T-helper 1 cell treated with Interleukin-12 subunit alpha and Interleukin-12 subunit beta and Interleukin-4 antibody, amounts not matched to agents 30 μg/mL and 1 μg/mL, for 36 hours (primary cell): ENCODE measurements around the gene UBE2D1.

ENCODE experiments used
- H3K27ac Mint-ChIP-seq: one replicate; pipeline ENCODE4 v1.8.0; 2021; ENCODE audit warnings: mild to moderate bottlenecking, mixed read lengths
- H3K27me3 Mint-ChIP-seq: one replicate; pipeline ENCODE4 v1.8.0; 2021; ENCODE audit warnings: low read depth, mixed read lengths
- H3K36me3 Mint-ChIP-seq: one replicate; pipeline ENCODE4 v1.8.0; 2021; ENCODE audit warnings: low read depth, mixed read lengths
- H3K4me1 Mint-ChIP-seq: one replicate; pipeline ENCODE4 v1.8.0; 2021; ENCODE audit warnings: low read depth, mixed read lengths
- H3K4me3 Mint-ChIP-seq: one replicate; pipeline ENCODE4 v1.8.0; 2021; ENCODE audit warnings: mild to moderate bottlenecking, moderate library complexity, mixed read lengths
- H3K9me3 Mint-ChIP-seq: one replicate; pipeline ENCODE4 v1.8.0; 2021; ENCODE audit warnings: mixed read lengths

Gene UBE2D1

DNA sequence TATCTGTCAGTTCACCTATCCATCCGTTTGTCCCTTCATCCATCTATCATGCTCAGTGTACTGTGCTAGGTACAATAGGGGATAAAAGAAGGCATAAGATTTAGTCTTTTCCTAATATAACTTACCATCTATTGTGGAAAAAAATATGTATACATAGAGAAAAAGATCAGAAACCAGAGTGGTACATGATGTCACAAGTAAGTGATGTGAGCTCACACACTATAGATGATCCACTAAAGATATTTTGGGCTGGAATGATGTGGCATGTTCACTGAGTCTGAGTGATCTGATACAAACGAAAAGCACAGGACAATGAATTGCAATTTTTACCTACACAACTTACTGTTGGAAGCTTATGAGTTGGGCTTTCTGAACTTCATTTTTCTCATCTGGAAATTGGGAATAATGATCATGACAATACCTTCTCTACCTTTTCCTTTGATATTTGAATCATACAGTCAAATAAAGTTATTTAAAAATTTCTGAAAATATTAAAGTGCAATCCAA is 47.7 kb downstream of the UBE2D1 start:
- no peak overlapping the region for H3K27ac Mint-ChIP-seq
- no peaks in the 10 kb centered on the region for H3K9me3 Mint-ChIP-seq
- H3K4me1 Mint-ChIP-seq = peaks cover 27% of the 10 kb centered on the region
- peaks cover 8% of the 10 kb centered on the region for H3K36me3 Mint-ChIP-seq
- H3K27me3 Mint-ChIP-seq = no peaks in the 10 kb centered on the region
- H3K4me3 Mint-ChIP-seq = no peak overlapping the region

DNA sequence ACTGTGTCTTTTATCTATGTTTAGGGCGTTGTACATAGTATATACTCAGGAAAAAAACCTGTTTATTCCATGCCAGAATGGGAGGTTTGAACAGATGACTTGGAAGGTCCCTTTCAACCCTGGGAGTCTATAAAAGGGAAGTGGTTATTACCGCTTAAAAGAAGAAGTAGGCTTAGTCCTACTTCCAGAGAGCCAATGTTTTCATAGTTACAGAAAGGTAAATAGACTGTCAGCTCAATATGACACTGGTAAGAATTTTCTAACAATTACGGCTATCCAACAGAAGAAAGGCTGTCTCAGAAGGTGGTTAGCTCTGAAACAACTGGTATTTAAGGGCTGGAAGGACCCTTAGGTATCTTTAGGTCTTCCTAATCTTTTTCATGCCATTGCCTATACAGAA is 49.3 kb downstream of the UBE2D1 start:
- H3K9me3 Mint-ChIP-seq = no peaks in the 10 kb centered on the region
- peaks cover 30% of the 10 kb centered on the region for H3K4me1 Mint-ChIP-seq
- H3K36me3 Mint-ChIP-seq = peaks cover 15% of the 10 kb centered on the region
- no peaks in the 10 kb centered on the region for H3K27me3 Mint-ChIP-seq
- peak overlapping the region; percentile 93 for H3K27ac Mint-ChIP-seq
- peak overlapping the region; percentile 96 for H3K4me3 Mint-ChIP-seq

DNA sequence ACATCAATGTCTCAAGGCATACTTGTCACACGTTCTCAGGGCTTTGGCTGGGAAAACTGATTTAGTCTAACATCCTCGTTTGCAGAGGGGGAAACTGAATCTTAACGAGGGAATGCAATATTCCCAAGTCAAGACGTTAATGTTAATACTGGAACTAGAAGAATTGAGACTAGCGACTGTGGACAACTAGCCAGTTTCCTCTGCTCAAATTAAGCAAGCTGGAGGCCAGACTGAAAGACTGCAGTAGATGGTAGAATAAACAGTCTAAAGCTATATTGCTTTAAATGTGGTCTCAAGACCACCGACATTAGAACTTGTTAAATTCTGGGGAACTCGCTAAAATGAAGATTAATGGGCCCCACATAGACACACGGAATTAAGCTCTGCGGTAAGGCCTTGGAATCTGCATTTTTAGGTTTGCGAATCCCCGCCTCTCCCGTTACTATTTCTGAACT is 49.8 kb downstream of the UBE2D1 start:
- H3K27ac Mint-ChIP-seq = peak overlapping the region; percentile 93
- peaks cover 30% of the 10 kb centered on the region for H3K4me1 Mint-ChIP-seq
- H3K9me3 Mint-ChIP-seq = no peaks in the 10 kb centered on the region
- H3K27me3 Mint-ChIP-seq = no peaks in the 10 kb centered on the region
- peak overlapping the region; percentile 96 for H3K4me3 Mint-ChIP-seq
- peaks cover 15% of the 10 kb centered on the region for H3K36me3 Mint-ChIP-seq

DNA sequence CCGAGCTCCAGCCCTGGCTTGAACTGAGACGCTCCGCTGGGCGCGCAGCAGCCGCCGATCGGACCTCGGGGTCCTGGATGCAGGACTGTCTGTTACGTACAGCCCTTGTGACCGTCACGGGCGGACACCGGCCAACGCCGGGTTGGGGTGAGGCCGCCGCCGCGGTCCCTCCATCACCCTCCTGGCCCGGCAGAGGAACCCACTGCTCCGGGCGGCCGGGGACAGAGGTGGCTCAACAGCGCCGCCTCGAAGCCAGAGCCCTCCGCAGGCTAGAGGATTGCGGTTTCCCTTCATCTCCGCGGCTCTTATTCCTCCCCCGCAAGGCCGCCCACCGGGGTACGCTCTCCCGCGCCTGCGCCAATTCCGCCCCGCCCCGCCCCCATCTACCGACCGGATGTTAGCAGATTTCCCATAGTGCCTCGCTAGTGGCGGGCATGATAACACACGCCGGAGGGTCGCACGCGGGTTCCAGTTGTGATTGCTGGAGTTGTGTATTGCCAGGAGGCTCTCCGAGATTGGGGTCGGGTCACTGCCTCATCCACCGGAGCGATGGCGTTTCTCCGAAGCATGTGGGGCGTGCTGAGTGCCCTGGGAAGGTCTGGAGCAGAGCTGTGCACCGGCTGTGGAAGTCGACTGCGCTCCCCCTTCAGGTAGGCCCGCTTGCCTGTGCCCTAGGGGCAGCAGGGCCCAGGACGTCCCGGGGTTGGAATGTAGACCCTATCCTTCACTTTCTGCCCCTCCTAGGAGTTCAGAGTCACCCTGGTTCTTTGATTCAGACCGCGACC is 50.4 kb downstream of the UBE2D1 start, which contains the start of gene TFAM:
TSS of gene TFAM (plus strand) at position 412 of the 785 bp plus-strand sequence. CDS start at position 550, 138 bp downstream.
- peaks cover 33% of the 10 kb centered on the region for H3K4me1 Mint-ChIP-seq
- peak within 1 kb of the TSS; percentile 96 for H3K4me3 Mint-ChIP-seq
- H3K9me3 Mint-ChIP-seq = no peaks in the 10 kb centered on the region
- H3K36me3 Mint-ChIP-seq = peaks cover 15% of the 10 kb centered on the region
- H3K27ac Mint-ChIP-seq = peak within 1 kb of the TSS; percentile 93
- no peaks in the 10 kb centered on the region for H3K27me3 Mint-ChIP-seq

DNA sequence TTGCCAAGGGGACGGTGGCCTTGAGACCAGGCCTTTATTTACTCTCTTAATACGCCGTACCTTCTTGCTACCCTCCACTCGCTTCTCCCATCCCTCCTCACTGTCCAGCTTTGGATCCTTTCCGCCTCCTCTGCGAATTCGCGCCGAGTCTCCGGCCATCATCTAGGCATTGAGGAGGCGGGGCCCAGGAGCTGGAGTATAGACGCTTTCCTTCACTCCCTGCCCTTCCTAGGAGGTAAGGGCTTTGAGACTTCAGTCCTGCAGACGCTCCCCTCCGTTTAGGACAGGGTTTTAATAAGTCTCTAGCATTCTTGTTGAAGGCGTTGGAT is 50.9 kb downstream of the UBE2D1 start:
- Mint-ChIP-seq H3K4me1 (peaks cover 33% of the 10 kb centered on the region), H3K27ac (peak overlapping the region; percentile 93), H3K36me3 (peaks cover 15% of the 10 kb centered on the region), H3K27me3 (no peaks in the 10 kb centered on the region), H3K9me3 (no peaks in the 10 kb centered on the region), H3K4me3 (peak overlapping the region; percentile 96)

DNA sequence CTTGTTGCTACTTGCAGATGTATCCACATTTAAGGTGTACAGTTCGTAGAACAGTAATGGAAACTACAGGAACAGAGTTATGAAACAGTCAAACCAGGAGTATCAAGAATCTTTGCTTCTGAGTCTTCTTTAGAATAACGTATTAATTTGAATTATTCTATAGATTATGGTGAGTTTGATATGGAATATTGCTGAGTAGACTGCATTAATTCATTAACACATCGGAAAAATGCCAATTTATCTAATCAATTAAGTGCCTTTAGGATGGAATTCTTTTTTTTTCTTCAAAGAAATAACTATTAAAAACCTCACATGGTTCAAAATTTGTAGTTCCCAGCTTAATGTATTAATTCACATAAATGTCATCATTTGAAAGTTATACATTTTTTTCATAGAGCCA is 54.2 kb downstream of the UBE2D1 start:
- peaks cover 34% of the 10 kb centered on the region for H3K4me1 Mint-ChIP-seq
- H3K36me3 Mint-ChIP-seq = peaks cover 29% of the 10 kb centered on the region
- no peaks in the 10 kb centered on the region for H3K27me3 Mint-ChIP-seq
- H3K4me3 Mint-ChIP-seq = no peak overlapping the region
- no peaks in the 10 kb centered on the region for H3K9me3 Mint-ChIP-seq
- no peak overlapping the region for H3K27ac Mint-ChIP-seq

DNA sequence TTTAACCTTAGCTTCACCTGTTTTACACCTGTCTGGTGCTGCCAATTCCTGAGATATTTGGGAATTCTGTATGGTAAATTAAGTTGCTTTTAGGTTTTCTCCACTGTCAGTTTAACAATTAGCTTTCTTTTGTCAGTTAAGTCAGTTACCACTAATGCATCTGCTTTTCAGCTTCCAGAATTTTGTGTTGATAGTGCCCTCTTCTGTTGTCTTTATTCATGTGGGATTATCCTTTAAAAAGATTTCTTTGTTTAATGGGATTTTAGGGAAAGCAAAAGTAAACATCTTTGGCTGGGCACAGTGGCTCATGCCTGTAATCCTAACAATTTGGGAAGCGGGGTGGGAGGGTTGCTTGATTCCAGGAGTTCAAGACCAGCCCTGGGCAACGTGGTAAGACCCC is 58.5 kb downstream of the UBE2D1 start:
- no peaks in the 10 kb centered on the region for H3K9me3 Mint-ChIP-seq
- H3K36me3 Mint-ChIP-seq = peaks cover 32% of the 10 kb centered on the region
- H3K27ac Mint-ChIP-seq = no peak overlapping the region
- no peak overlapping the region for H3K4me3 Mint-ChIP-seq
- H3K27me3 Mint-ChIP-seq = no peaks in the 10 kb centered on the region
- peaks cover 14% of the 10 kb centered on the region for H3K4me1 Mint-ChIP-seq

DNA sequence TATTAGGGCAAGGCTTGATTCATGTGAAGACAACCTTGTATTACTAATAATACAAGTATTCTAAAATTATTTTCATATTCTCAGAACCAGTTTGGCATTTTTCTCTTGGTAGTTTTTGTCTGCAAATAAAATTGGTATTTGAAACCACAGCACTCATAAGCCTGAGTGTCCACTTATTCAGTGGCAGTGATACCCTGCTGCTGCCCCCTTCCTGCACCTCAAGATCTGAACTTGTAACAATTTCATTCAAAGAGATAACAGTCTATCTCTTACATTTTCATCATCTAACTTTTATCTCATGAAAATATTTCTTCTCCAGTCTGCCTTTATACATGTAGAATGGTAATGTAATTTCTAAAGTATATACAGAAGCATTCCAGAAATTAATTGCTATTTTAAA is 59.7 kb downstream of the UBE2D1 start:
- Mint-ChIP-seq H3K4me1 (peaks cover 11% of the 10 kb centered on the region), H3K36me3 (peaks cover 28% of the 10 kb centered on the region), H3K4me3 (no peak overlapping the region), H3K27ac (no peak overlapping the region), H3K9me3 (no peaks in the 10 kb centered on the region), H3K27me3 (no peaks in the 10 kb centered on the region)

DNA sequence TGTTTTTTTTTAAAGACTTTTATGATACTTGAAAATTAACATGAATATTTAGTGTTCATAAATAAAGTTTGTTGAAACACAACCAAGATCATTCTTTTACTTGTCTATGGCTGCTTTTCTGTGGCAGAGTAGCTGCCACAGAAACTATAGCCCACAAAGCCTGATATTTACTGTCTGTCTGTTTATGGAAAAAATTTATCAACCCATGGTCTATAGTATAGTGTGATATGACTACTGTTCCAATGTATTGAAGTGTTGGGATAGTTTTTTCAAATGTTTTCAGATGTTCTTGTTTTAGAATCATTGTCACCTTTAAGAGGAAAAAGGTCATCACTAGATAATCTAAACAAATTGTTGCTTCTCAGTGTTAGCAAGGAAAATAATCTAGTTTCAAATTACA is 61.3 kb downstream of the UBE2D1 start:
- Mint-ChIP-seq H3K36me3 (peaks cover 27% of the 10 kb centered on the region), H3K27ac (no peak overlapping the region), H3K4me3 (no peak overlapping the region), H3K4me1 (peaks cover 8% of the 10 kb centered on the region), H3K27me3 (no peaks in the 10 kb centered on the region), H3K9me3 (no peaks in the 10 kb centered on the region)

DNA sequence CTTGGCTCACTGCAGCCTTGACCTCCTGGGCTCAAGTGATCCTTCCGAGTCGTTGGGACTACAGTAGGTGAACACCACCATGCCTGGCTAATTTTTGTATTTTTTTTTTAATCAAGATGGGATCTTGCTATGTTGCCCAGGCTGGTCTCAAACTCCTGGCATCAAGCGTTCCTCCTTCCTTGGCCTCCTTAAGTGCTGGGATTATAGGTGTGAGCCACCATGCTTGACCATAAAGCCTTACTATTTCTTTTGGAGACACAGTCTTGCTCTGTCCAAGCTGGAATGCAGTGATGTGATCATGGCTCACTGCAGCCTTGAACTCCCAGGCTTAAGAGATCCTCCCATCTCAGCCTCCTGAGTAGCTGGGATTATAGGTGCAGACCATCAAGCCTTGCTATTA is 63.0 kb downstream of the UBE2D1 start:
- Mint-ChIP-seq H3K4me3 (no peak overlapping the region), H3K4me1 (no peaks in the 10 kb centered on the region), H3K27me3 (no peaks in the 10 kb centered on the region), H3K27ac (no peak overlapping the region), H3K36me3 (peaks cover 17% of the 10 kb centered on the region), H3K9me3 (no peaks in the 10 kb centered on the region)

DNA sequence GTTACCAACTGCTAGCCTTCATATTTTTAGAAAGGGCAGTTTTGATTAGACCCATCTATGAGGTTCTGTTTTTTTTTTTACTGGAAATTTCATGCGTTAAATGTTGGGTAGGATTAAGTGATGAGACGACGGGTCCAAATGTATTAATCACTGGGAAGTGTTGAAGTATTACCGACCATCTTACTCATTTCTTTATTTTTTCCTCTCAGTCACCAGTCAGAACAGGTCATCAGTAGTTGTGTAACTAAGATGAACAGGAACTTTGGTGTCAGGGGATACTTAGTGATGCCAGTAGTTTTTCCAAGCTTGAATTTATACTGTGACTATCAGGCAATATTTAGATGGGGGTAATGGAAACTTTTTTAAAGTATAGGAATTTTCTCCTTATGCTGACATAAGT is 64.6 kb downstream of the UBE2D1 start:
- H3K27me3 Mint-ChIP-seq = no peaks in the 10 kb centered on the region
- no peak overlapping the region for H3K27ac Mint-ChIP-seq
- H3K4me3 Mint-ChIP-seq = no peak overlapping the region
- H3K9me3 Mint-ChIP-seq = no peaks in the 10 kb centered on the region
- H3K36me3 Mint-ChIP-seq = peaks cover 10% of the 10 kb centered on the region
- H3K4me1 Mint-ChIP-seq = no peaks in the 10 kb centered on the region

DNA sequence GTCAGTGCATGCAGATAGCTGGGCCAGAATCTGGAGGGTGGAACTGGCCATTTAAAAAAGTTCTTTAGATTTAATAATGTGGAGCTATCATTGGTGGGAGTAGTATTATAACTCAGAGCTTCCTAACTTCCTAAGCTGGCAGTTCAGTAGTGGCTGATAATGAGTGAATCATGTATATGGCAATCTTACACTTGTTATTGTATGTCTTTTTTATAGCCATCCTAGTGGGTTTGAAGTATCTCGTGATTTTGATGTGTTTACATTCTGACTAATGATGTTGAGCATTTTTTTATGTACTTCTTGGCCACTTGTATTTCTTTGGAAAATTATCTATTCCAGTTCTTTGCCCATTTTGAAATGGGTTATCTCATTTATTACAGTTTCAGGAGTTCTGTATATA is 65.8 kb downstream of the UBE2D1 start:
- Mint-ChIP-seq H3K4me3 (no peak overlapping the region), H3K36me3 (peaks cover 9% of the 10 kb centered on the region), H3K4me1 (no peaks in the 10 kb centered on the region), H3K27ac (no peak overlapping the region), H3K9me3 (no peaks in the 10 kb centered on the region), H3K27me3 (no peaks in the 10 kb centered on the region)

DNA sequence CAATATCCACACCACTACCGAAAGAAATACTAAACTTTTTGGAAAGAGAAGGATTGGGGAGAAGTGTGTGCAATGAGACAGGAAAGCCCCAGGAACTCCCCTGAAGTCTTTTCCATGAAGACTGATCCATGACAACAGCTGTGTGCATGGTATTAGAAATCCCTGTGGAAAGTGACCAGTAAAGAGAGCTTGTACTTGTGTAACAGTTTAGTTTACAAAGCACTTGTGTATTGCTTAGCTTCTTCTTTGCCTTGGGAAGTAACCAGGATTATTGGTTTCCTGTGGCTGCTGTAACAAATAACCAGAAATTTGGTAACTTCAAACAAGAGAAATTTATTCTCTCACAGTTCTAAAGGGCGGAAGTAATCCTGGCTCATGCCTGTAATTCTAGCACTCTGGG is 69.2 kb downstream of the UBE2D1 start:
- Mint-ChIP-seq H3K36me3 (no peaks in the 10 kb centered on the region), H3K27ac (no peak overlapping the region), H3K9me3 (no peaks in the 10 kb centered on the region), H3K27me3 (no peaks in the 10 kb centered on the region), H3K4me1 (no peaks in the 10 kb centered on the region), H3K4me3 (no peak overlapping the region)

DNA sequence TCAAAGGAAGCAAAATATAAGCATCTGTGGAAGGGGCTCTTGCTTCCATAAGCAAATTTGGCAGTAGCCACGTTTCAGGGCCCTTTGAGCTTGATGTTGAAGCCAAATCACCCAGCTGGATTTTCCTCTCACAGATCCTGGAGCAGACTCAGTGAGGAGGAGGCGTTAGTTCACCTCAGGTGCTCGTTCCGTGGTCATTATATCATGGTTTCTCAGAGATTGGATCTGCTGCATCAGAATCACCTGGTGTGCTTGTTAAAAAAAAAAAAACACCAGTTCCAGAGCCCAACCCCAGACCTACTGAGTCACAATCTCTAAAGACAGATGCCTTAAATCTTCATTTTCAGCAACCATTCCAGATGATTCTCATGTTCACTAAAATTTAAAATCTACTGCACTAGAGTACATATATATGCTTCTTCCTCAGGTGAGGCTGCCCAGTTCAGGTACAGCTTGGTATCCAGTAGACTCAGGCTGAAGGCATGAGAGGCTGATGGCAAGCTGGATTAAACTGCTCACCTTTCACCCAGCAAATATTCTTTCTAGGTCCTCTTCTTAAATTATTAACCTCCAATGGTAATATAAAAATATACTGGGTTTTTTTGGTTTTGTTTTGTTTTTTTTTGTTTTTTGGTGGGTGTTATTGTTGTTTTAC is 75.3 kb downstream of the UBE2D1 start:
- no peak overlapping the region for H3K27ac Mint-ChIP-seq
- H3K27me3 Mint-ChIP-seq = no peaks in the 10 kb centered on the region
- H3K4me1 Mint-ChIP-seq = no peaks in the 10 kb centered on the region
- H3K4me3 Mint-ChIP-seq = no peak overlapping the region
- H3K36me3 Mint-ChIP-seq = no peaks in the 10 kb centered on the region
- H3K9me3 Mint-ChIP-seq = no peaks in the 10 kb centered on the region

DNA sequence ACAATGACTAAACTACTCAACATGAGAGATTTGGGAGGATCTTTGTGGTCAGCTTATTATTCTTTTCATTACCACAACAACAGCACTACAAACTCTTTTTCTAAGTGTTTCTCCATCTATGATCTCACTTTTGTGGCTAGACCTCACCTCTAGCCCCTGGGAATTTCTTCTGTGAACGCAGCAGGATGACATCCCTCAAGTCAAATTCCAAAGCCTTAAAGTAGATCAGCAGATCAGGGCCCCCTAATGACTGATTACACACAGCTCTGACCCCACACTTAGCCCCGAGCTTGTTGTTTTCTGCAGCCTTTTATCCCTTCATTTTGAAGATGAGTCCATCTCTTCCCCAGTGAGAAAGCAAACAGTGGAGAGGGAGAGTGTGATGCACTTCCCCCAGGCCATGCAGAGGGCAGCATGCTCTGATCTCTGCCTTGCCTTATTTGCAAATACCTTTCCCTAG is 77.7 kb downstream of the UBE2D1 start:
- H3K4me3 Mint-ChIP-seq = no peak overlapping the region
- H3K4me1 Mint-ChIP-seq = no peaks in the 10 kb centered on the region
- H3K9me3 Mint-ChIP-seq = no peaks in the 10 kb centered on the region
- no peak overlapping the region for H3K27ac Mint-ChIP-seq
- no peaks in the 10 kb centered on the region for H3K36me3 Mint-ChIP-seq
- H3K27me3 Mint-ChIP-seq = peaks cover 3% of the 10 kb centered on the region
